Naive B cell (primary cell): ENCODE data around the gene BRSK2. TPM values are rescaled to one million over a fixed set of nuclear protein-coding genes. Genes with fewer than 3 reads are reported as not detected.

Experiments used
- ATAC-seq, 2 donors: fragments of 150-1000 bp; cut with Tn5 transposase; 2 replicates each; pipeline ENCODE4 v1.10.0; 2021; ENCODE audit warnings: low read depth in 2 of 2, mild to moderate bottlenecking in 2 of 2, moderate library complexity in 2 of 2
- DNase-seq: peaks from one replicate; pipeline ENCODE4 v3.0.0; 2022
- H3K27ac Mint-ChIP-seq, 6 donors: one replicate each; pipeline ENCODE4 v1.8.0; 2020 to 2022; ENCODE audit warnings: mild to moderate bottlenecking in 6 of 6, mixed read lengths in 6 of 6, moderate library complexity in 5 of 6, inconsistent platforms in 2 of 6
- H3K27me3 Mint-ChIP-seq, 3 donors: one replicate each; pipeline ENCODE4 v1.8.0; 2021 to 2022; ENCODE audit warnings: mixed read lengths in 3 of 3, mild to moderate bottlenecking in 1 of 3
- H3K36me3 Mint-ChIP-seq, 2 donors: one replicate each; pipeline ENCODE4 v1.8.0; 2020 to 2022; ENCODE audit warnings: mixed read lengths in 2 of 2, inconsistent platforms in 1 of 2, mild to moderate bottlenecking in 1 of 2
- H3K4me1 Mint-ChIP-seq, 3 donors: one replicate each; pipeline ENCODE4 v1.8.0; 2020 to 2022; ENCODE audit warnings: mixed read lengths in 3 of 3, inconsistent platforms in 1 of 3, mild to moderate bottlenecking in 1 of 3, moderate library complexity in 1 of 3
- H3K4me3 Mint-ChIP-seq, 8 donors: one replicate each; pipeline ENCODE4 v1.8.0; 2020 to 2022; ENCODE audit warnings: mild to moderate bottlenecking in 8 of 8, mixed read lengths in 8 of 8, moderate library complexity in 8 of 8, inconsistent platforms in 2 of 8
- H3K9me3 Mint-ChIP-seq, 7 donors: one replicate each; pipeline ENCODE4 v1.8.0; 2020 to 2022; ENCODE audit warnings: mixed read lengths in 7 of 7, mild to moderate bottlenecking in 5 of 7, inconsistent platforms in 2 of 7, moderate library complexity in 1 of 7
- polyA plus RNA-seq, 6 donors: library from polyadenylated mRNA; unstranded; fragments of 300-500 nt; fragmentation: Illumina TruSeq; gene quantifications; one replicate each; pipeline ENCODE4 v1.2.3, GENCODE V29; 2021; ENCODE audit warnings: low read depth in 6 of 6

The BRSK2 gene
- polyA plus RNA-seq, 6 donors from 2014 or later, result 0.10 TPM; not detected in 4

- Mint-ChIP-seq H3K27me3 (no peaks in the 10 kb centered on the region), H3K36me3 (no peaks in the 10 kb centered on the region), H3K9me3 (no peaks in the 10 kb centered on the region), H3K27ac (no peak overlapping the region), H3K4me1 (peaks cover 0 to 3% (median 1%) of the 10 kb centered on the region in 3 donors), H3K4me3 (no peak overlapping the region)
- ATAC-seq, result no peak
- DNase-seq, result no peak
Measured at GRCh38 chr11:1456176-1456575, 66.4 kb downstream of the BRSK2 start.

GRCh38 chr11:1456596-1457325, 67.0 kb downstream of the BRSK2 start:
- H3K4me3 Mint-ChIP-seq, result no peak overlapping the region
- no peak for DNase-seq
- no peak overlapping the region for H3K27ac Mint-ChIP-seq
- no peaks in the 10 kb centered on the region for H3K27me3 Mint-ChIP-seq
- H3K9me3 Mint-ChIP-seq, result no peaks in the 10 kb centered on the region
- no peaks in the 10 kb centered on the region for H3K36me3 Mint-ChIP-seq
- ATAC-seq, result no peak
- H3K4me1 Mint-ChIP-seq, result peaks cover 0 to 3% (median 1%) of the 10 kb centered on the region in 3 donors

- Mint-ChIP-seq H3K36me3 (no peaks in the 10 kb centered on the region), H3K9me3 (no peaks in the 10 kb centered on the region), H3K27ac (no peak overlapping the region), H3K27me3 (no peaks in the 10 kb centered on the region), H3K4me1 (peaks cover 0 to 3% (median 1%) of the 10 kb centered on the region in 3 donors), H3K4me3 (no peak overlapping the region)
- ATAC-seq (no peak), DNase-seq (no peak)
Measured at GRCh38 chr11:1457326-1457680, 67.6 kb downstream of the BRSK2 start.

GRCh38 chr11:1457856-1458255, 68.1 kb downstream of the BRSK2 start:
- no peak overlapping the region for H3K27ac Mint-ChIP-seq
- H3K27me3 Mint-ChIP-seq, result no peaks in the 10 kb centered on the region
- DNase-seq (no peak), ATAC-seq (no peak)
- no peaks in the 10 kb centered on the region for H3K36me3 Mint-ChIP-seq
- H3K9me3 Mint-ChIP-seq, result no peaks in the 10 kb centered on the region
- peaks cover 0 to 3% (median under 1%) of the 10 kb centered on the region in 3 donors for H3K4me1 Mint-ChIP-seq
- H3K4me3 Mint-ChIP-seq, result no peak overlapping the region

- Mint-ChIP-seq H3K4me1 (peaks cover 0 to 3% (median 0%) of the 10 kb centered on the region in 3 donors), H3K9me3 (no peaks in the 10 kb centered on the region), H3K27me3 (no peaks in the 10 kb centered on the region), H3K36me3 (no peaks in the 10 kb centered on the region), H3K27ac (peak overlapping the region in 1 of 6 donors; percentile 34), H3K4me3 (no peak overlapping the region)
- no peak for ATAC-seq
- DNase-seq, result no peak
Measured at GRCh38 chr11:1458340-1459218, 68.8 kb downstream of the BRSK2 start.

GRCh38 chr11:1459219-1459575, 69.5 kb downstream of the BRSK2 start:
- Mint-ChIP-seq H3K27me3 (no peaks in the 10 kb centered on the region), H3K9me3 (no peaks in the 10 kb centered on the region), H3K27ac (peak overlapping the region in 1 of 6 donors; percentile 34), H3K36me3 (no peaks in the 10 kb centered on the region), H3K4me1 (peaks cover 0 to 3% (median 0%) of the 10 kb centered on the region in 3 donors), H3K4me3 (no peak overlapping the region)
- ATAC-seq (no peak), DNase-seq (no peak)

GRCh38 chr11:1459764-1460395, 70.1 kb downstream of the BRSK2 start:
- no peaks in the 10 kb centered on the region for H3K9me3 Mint-ChIP-seq
- H3K27me3 Mint-ChIP-seq, result no peaks in the 10 kb centered on the region
- no peak for ATAC-seq
- peak overlapping the region in 2 of 6 donors; percentile 34 to 74 for H3K27ac Mint-ChIP-seq
- DNase-seq, result no peak
- peaks cover 0 to 3% (median 0%) of the 10 kb centered on the region in 3 donors for H3K4me1 Mint-ChIP-seq
- H3K36me3 Mint-ChIP-seq, result no peaks in the 10 kb centered on the region
- H3K4me3 Mint-ChIP-seq, result no peak overlapping the region

GRCh38 chr11:1460396-1460985, 70.8 kb downstream of the BRSK2 start:
- H3K27ac Mint-ChIP-seq, result no peak overlapping the region
- H3K27me3 Mint-ChIP-seq, result no peaks in the 10 kb centered on the region
- no peaks in the 10 kb centered on the region for H3K36me3 Mint-ChIP-seq
- H3K9me3 Mint-ChIP-seq, result peaks cover 0 to under 1% (median 0%) of the 10 kb centered on the region in 7 donors
- peaks cover 0 to 3% (median 0%) of the 10 kb centered on the region in 3 donors for H3K4me1 Mint-ChIP-seq
- H3K4me3 Mint-ChIP-seq, result no peak overlapping the region
- DNase-seq (no peak), ATAC-seq (no peak)

- Mint-ChIP-seq H3K4me1 (no peaks in the 10 kb centered on the region), H3K36me3 (no peaks in the 10 kb centered on the region)
Measured at GRCh38 chr11:1460986-1461825, 71.5 kb downstream of the BRSK2 start.

GRCh38 chr11:1461826-1462697, 72.3 kb downstream of the BRSK2 start:
- no peak for ATAC-seq
- Mint-ChIP-seq H3K36me3 (no peaks in the 10 kb centered on the region), H3K4me3 (no peak overlapping the region), H3K27ac (peak overlapping the region in 2 of 6 donors; percentile 29 to 36), H3K9me3 (peaks cover 0 to 2% (median 0%) of the 10 kb centered on the region in 7 donors), H3K4me1 (peaks cover 0 to 4% (median 0%) of the 10 kb centered on the region in 3 donors), H3K27me3 (no peaks in the 10 kb centered on the region)
- no peak for DNase-seq

More at GRCh38 chr11:1460986-1461825, 71.5 kb downstream of the BRSK2 start:
- no peak for ATAC-seq
- Mint-ChIP-seq H3K9me3 (peaks cover 0 to 2% (median 0%) of the 10 kb centered on the region in 7 donors), H3K27me3 (no peaks in the 10 kb centered on the region), H3K27ac (peak overlapping the region in 1 of 6 donors; percentile 36), H3K4me3 (peak overlapping the region in 1 of 8 donors; percentile 15)
- no peak for DNase-seq

GRCh38 chr11:1462698-1462975, 72.9 kb downstream of the BRSK2 start:
- H3K4me3 Mint-ChIP-seq, result no peak overlapping the region
- no peak overlapping the region for H3K27ac Mint-ChIP-seq
- ATAC-seq (no peak), DNase-seq (no peak)
- H3K4me1 Mint-ChIP-seq, result peaks cover 0 to 8% (median 0%) of the 10 kb centered on the region in 3 donors
- no peaks in the 10 kb centered on the region for H3K36me3 Mint-ChIP-seq
- H3K27me3 Mint-ChIP-seq, result no peaks in the 10 kb centered on the region
- peaks cover 0 to 2% (median 0%) of the 10 kb centered on the region in 7 donors for H3K9me3 Mint-ChIP-seq

- no peak for DNase-seq
- H3K4me3 Mint-ChIP-seq, result peak overlapping the region in 1 of 8 donors; percentile 9
- peaks cover 0 to 2% (median 0%) of the 10 kb centered on the region in 7 donors for H3K9me3 Mint-ChIP-seq
- H3K4me1 Mint-ChIP-seq, result peaks cover 0 to 8% (median 0%) of the 10 kb centered on the region in 3 donors
- no peaks in the 10 kb centered on the region for H3K27me3 Mint-ChIP-seq
- H3K27ac Mint-ChIP-seq, result no peak overlapping the region
- no peak for ATAC-seq
- no peaks in the 10 kb centered on the region for H3K36me3 Mint-ChIP-seq
Measured at GRCh38 chr11:1463056-1463455, 73.3 kb downstream of the BRSK2 start.
